Stimulated activated CD8-positive, alpha-beta memory T cell treated with anti-CD3 and anti-CD28 coated beads, Interleukin-15, amount 100 ng/mL, for 48 hours (primary cell): ENCODE measurements around the gene ZXDC.

ENCODE experiments used
- DNase-seq, 2 donors: peaks; one replicate each; pipeline ENCODE4 v3.0.0-alpha.2; 2020; ENCODE audit warnings: low read depth in 2 of 2

The ZXDC gene

GRCh38 chr3:126452213-126452612 is 23.5 kb downstream of the ZXDC start:
- DNase-seq, result no peak

GRCh38 chr3:126451511-126451910 is 24.2 kb downstream of the ZXDC start:
- no peak for DNase-seq

GRCh38 chr3:126450744-126451143 is 24.9 kb downstream of the ZXDC start:
- DNase-seq, result no peak

- DNase-seq, result no peak
Measured at GRCh38 chr3:126450219-126450618, 25.5 kb downstream of the ZXDC start.

- DNase-seq, result no peak
Measured at GRCh38 chr3:126449621-126450051, 26.1 kb downstream of the ZXDC start.

GRCh38 chr3:126448893-126449180 is 26.9 kb downstream of the ZXDC start:
- no peak for DNase-seq

GRCh38 chr3:126448136-126448892 is 27.4 kb downstream of the ZXDC start:
- no peak for DNase-seq

- no peak for DNase-seq
Measured at GRCh38 chr3:126447456-126448106, 28.1 kb downstream of the ZXDC start.

GRCh38 chr3:126446791-126447190 is 28.9 kb downstream of the ZXDC start:
- no peak for DNase-seq

- no peak for DNase-seq
Measured at GRCh38 chr3:126446301-126446700, 29.4 kb downstream of the ZXDC start.

GRCh38 chr3:126445506-126445905 is 30.2 kb downstream of the ZXDC start:
- no peak for DNase-seq

GRCh38 chr3:126442856-126443242 is 32.8 kb downstream of the ZXDC start:
- DNase-seq, result no peak

GRCh38 chr3:126442094-126442855 is 33.4 kb downstream of the ZXDC start:
- DNase-seq, result no peak

GRCh38 chr3:126441256-126441880 is 34.3 kb downstream of the ZXDC start:
- no peak for DNase-seq

GRCh38 chr3:126440709-126440995 is 35.0 kb downstream of the ZXDC start:
- DNase-seq, result no peak

- no peak for DNase-seq
Measured at GRCh38 chr3:126439968-126440708, 35.6 kb downstream of the ZXDC start.

GRCh38 chr3:126439346-126439967 is 36.2 kb downstream of the ZXDC start:
- no peak for DNase-seq

- DNase-seq, result no peak
Measured at GRCh38 chr3:126438746-126439145, 36.9 kb downstream of the ZXDC start.

GRCh38 chr3:126438186-126438585 is 37.5 kb downstream of the ZXDC start:
- no peak for DNase-seq

GRCh38 chr3:126436826-126437717 is 38.6 kb downstream of the ZXDC start:
- no peak for DNase-seq
